ENCODE results near the gene BAHCC1.

The BAHCC1 gene

DNA sequence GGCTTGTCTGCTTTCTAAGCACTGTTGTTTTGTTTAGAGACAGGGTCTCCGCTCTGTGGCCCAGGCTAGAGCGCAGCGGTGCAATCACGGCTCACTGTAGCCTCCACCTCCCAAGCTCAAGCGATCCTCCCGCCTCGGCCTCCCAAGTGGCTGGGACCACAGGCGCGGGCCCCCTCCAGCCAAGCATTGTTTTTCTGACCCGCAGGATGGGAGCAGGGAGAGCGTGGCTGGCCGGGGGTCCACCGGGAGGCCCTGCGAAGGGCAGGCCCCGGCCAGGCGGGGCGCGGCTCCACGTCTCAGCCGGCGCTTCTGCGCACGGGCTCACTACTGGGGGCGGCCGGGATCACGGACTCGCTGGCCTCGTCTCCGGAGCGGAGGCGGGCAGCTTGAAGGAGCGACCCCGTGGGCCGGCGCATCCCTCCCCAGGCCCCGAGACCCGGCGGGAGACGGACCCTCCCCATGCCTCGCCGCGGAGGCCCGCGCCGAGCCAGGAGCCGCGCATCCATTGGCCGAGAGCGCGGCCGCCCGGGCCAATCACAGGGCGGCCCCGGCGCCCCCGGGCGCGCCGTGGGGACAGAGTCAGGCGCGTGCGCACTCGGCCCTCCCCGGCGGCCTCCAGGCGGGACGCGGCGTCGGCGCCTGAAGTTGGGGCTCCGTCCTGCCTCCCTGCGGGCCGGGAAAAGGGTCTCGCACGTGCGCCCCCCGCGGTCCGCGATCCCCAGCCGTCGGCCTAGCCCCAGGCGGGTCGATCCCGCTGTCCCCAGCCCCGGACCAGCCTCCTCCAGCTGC, 92.4 kb downstream of the BAHCC1 start (continued):
- TF ChIP-seq, protein P1, sequence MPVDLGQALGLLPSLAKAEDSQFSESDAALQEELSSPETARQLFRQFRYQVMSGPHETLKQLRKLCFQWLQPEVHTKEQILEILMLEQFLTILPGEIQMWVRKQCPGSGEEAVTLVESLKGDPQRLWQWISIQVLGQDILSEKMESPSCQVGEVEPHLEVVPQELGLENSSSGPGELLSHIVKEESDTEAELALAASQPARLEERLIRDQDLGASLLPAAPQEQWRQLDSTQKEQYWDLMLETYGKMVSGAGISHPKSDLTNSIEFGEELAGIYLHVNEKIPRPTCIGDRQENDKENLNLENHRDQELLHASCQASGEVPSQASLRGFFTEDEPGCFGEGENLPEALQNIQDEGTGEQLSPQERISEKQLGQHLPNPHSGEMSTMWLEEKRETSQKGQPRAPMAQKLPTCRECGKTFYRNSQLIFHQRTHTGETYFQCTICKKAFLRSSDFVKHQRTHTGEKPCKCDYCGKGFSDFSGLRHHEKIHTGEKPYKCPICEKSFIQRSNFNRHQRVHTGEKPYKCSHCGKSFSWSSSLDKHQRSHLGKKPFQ (tag by site-specific recombination; IDR thresholded peaks at IDR 0.05): no peak
- TF ChIP-seq ZNF501 (tag by site-specific recombination; IDR thresholded peaks at IDR 0.05) (0 out of 2 replicates have a peak, but pooled peaks have one; percentile 45), ZNF596 (tag by site-specific recombination; IDR thresholded peaks at IDR 0.05) (0 out of 2 replicates have a peak, but pooled peaks have one; percentile 30), ZNF660 (tag by site-specific recombination; IDR thresholded peaks at IDR 0.05) (peak; percentile 50; the same call in 1 of the 2 replicates), ZNF768 (tag by site-specific recombination; IDR thresholded peaks at IDR 0.05) (no peak), ZNF239 (tag by site-specific recombination; IDR thresholded peaks at IDR 0.05) (no peak), ZNF791 (tag by site-specific recombination; IDR thresholded peaks at IDR 0.05) (no peak), RBAK (tag by site-specific recombination; IDR thresholded peaks at IDR 0.05) (no peak), ZNF514 (tag by site-specific recombination; IDR thresholded peaks at IDR 0.05) (no peak), EGR2 (tag by site-specific recombination; IDR thresholded peaks at IDR 0.05; ENCODE audit: low read depth) (0 out of 2 replicates have a peak, but pooled peaks have one; percentile 9), ZNF510 (tag by site-specific recombination; IDR thresholded peaks at IDR 0.05; ENCODE audit: insufficient replicate concordance) (no peak), ZNF223 (tag by site-specific recombination; IDR thresholded peaks at IDR 0.05) (no peak), SP7 (tag by site-specific recombination; IDR thresholded peaks at IDR 0.05) (0 out of 2 replicates have a peak, but pooled peaks have one; percentile 30), GLIS1 (tag by site-specific recombination; IDR thresholded peaks at IDR 0.05) (peak; percentile 97), ZNF544 (tag by site-specific recombination; IDR thresholded peaks at IDR 0.05) (no peak), TCF7L2 (IDR thresholded peaks at IDR 0.05; ENCODE audit: borderline replicate concordance, low read depth, low read length) (no peak), ZNF423 (tag by site-specific recombination; IDR thresholded peaks at IDR 0.05) (peak; percentile 25; the same call in 1 of the 2 replicates), ZNF610 (tag by site-specific recombination; IDR thresholded peaks at IDR 0.05; ENCODE audit: borderline replicate concordance) (0 out of 2 replicates have a peak, but pooled peaks have one; percentile 17), YY2 (tag by site-specific recombination; IDR thresholded peaks at IDR 0.05) (0 out of 2 replicates have a peak, but pooled peaks have one; percentile 13), ZNF23 (tag by site-specific recombination; IDR thresholded peaks at IDR 0.05; ENCODE audit: borderline replicate concordance) (no peak), ZNF391 (tag by site-specific recombination; IDR thresholded peaks at IDR 0.05; ENCODE audit: borderline replicate concordance, low read depth) (0 out of 2 replicates have a peak, but pooled peaks have one; percentile 68), ZNF335 (tag by site-specific recombination; conservative IDR thresholded peaks at IDR 0.05) (peak; percentile 54; the same call in 1 of the 2 replicates), ZNF777 (tag by site-specific recombination; IDR thresholded peaks at IDR 0.05; ENCODE audit: borderline replicate concordance) (no peak)
- TF ChIP-seq, protein P2, sequence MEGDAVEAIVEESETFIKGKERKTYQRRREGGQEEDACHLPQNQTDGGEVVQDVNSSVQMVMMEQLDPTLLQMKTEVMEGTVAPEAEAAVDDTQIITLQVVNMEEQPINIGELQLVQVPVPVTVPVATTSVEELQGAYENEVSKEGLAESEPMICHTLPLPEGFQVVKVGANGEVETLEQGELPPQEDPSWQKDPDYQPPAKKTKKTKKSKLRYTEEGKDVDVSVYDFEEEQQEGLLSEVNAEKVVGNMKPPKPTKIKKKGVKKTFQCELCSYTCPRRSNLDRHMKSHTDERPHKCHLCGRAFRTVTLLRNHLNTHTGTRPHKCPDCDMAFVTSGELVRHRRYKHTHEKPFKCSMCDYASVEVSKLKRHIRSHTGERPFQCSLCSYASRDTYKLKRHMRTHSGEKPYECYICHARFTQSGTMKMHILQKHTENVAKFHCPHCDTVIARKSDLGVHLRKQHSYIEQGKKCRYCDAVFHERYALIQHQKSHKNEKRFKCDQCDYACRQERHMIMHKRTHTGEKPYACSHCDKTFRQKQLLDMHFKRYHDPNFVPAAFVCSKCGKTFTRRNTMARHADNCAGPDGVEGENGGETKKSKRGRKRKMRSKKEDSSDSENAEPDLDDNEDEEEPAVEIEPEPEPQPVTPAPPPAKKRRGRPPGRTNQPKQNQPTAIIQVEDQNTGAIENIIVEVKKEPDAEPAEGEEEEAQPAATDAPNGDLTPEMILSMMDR (tag by site-specific recombination; IDR thresholded peaks at IDR 0.05): no peak
- TF ChIP-seq, protein P3, sequence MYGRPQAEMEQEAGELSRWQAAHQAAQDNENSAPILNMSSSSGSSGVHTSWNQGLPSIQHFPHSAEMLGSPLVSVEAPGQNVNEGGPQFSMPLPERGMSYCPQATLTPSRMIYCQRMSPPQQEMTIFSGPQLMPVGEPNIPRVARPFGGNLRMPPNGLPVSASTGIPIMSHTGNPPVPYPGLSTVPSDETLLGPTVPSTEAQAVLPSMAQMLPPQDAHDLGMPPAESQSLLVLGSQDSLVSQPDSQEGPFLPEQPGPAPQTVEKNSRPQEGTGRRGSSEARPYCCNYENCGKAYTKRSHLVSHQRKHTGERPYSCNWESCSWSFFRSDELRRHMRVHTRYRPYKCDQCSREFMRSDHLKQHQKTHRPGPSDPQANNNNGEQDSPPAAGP (tag by site-specific recombination; IDR thresholded peaks at IDR 0.05): peak; percentile 20; the same call in 1 of the 2 replicates
- TF ChIP-seq, protein P4, sequence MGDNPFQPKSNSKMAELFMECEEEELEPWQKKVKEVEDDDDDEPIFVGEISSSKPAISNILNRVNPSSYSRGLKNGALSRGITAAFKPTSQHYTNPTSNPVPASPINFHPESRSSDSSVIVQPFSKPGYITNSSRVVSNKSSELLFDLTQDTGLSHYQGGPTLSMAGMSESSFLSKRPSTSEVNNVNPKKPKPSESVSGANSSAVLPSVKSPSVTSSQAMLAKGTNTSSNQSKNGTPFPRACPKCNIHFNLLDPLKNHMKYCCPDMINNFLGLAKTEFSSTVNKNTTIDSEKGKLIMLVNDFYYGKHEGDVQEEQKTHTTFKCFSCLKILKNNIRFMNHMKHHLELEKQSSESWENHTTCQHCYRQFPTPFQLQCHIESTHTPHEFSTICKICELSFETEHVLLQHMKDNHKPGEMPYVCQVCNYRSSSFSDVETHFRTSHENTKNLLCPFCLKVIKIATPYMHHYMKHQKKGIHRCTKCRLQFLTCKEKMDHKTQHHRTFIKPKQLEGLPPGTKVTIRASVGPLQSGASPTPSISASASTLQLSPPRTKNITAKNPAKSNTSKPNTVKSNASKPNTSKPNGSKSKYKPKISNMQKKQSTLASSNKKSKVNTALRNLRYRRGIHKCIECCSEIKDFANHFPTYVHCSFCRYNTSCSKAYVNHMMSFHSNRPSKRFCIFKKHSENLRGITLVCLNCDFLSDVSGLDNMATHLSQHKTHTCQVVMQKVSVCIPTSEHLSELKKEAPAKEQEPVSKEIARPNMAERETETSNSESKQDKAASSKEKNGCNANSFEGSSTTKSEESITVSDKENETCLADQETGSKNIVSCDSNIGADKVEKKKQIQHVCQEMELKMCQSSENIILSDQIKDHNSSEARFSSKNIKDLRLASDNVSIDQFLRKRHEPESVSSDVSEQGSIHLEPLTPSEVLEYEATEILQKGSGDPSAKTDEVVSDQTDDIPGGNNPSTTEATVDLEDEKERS (tag by site-specific recombination; IDR thresholded peaks at IDR 0.05): no peak
- TF ChIP-seq, protein P5, sequence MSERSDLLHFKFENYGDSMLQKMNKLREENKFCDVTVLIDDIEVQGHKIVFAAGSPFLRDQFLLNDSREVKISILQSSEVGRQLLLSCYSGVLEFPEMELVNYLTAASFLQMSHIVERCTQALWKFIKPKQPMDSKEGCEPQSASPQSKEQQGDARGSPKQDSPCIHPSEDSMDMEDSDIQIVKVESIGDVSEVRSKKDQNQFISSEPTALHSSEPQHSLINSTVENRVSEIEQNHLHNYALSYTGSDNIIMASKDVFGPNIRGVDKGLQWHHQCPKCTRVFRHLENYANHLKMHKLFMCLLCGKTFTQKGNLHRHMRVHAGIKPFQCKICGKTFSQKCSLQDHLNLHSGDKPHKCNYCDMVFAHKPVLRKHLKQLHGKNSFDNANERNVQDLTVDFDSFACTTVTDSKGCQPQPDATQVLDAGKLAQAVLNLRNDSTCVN (tag by site-specific recombination; optimal IDR thresholded peaks at IDR 0.05): peak; percentile 79
- TF ChIP-seq, protein P6, sequence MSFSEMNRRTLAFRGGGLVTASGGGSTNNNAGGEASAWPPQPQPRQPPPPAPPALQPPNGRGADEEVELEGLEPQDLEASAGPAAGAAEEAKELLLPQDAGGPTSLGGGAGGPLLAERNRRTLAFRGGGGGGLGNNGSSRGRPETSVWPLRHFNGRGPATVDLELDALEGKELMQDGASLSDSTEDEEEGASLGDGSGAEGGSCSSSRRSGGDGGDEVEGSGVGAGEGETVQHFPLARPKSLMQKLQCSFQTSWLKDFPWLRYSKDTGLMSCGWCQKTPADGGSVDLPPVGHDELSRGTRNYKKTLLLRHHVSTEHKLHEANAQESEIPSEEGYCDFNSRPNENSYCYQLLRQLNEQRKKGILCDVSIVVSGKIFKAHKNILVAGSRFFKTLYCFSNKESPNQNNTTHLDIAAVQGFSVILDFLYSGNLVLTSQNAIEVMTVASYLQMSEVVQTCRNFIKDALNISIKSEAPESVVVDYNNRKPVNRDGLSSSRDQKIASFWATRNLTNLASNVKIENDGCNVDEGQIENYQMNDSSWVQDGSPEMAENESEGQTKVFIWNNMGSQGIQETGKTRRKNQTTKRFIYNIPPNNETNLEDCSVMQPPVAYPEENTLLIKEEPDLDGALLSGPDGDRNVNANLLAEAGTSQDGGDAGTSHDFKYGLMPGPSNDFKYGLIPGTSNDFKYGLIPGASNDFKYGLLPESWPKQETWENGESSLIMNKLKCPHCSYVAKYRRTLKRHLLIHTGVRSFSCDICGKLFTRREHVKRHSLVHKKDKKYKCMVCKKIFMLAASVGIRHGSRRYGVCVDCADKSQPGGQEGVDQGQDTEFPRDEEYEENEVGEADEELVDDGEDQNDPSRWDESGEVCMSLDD (tag by site-specific recombination; IDR thresholded peaks at IDR 0.05): no peak

All from HEK293 (cell line).